ENCODE data around the gene RAB18. TPM values are rescaled to one million over a fixed set of nuclear protein-coding genes. Genes with fewer than 3 reads are reported as not detected.

The RAB18 gene
- total and polyA plus RNA-seq, 11 donors, result 28.4 to 145 (median 125) TPM

- no peak for TF ChIP-seq POLR2A (IDR thresholded peaks at IDR 0.05)
- no peak for TF ChIP-seq CTCF (IDR thresholded peaks at IDR 0.05)
- DNase-seq (no peak), ATAC-seq (no peak)
- WGBS, 4 donors, result 53 to 66% (median 60%) methylated on average over 5 of the region's 5 CpGs
- Histone ChIP-seq H3K4me3 (no peak overlapping the region), H3K27ac (no peak overlapping the region), H3K9me3 (no peaks in the 10 kb centered on the region), H3K4me1 (no peaks in the 10 kb centered on the region), H3K36me3 (no peaks in the 10 kb centered on the region), H3K27me3 (peaks cover 0 to 6% (median 0%) of the 10 kb centered on the region in 9 donors)
- intact Hi-C loops (cut with DNase I), result no loop called here
Measured at GRCh38 chr10:27470885-27471284, 33.2 kb upstream of the RAB18 start.

DNA sequence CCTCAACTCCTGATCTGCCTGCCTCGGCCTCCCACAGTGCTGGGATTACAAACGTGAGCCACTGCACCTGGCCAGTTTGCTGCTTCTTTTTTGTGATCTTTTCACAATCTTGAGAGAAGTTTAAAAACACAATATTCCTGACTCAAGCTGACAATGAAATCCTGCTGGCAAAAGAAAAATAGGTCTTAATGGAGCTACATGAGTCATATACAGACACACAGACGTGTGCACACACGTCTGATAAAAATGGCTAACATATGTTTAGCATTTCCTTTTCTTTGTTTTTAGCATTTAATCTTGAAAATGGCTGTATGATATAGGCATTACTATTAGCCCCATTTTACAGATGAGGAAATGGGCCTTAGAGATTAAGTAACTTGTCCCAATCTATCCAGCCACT is 29.4 kb upstream of the RAB18 start:
- Histone ChIP-seq H3K27ac (no peak overlapping the region), H3K4me1 (no peaks in the 10 kb centered on the region), H3K27me3 (peaks cover 0 to 9% (median 0%) of the 10 kb centered on the region in 9 donors), H3K4me3 (no peak overlapping the region), H3K36me3 (no peaks in the 10 kb centered on the region), H3K9me3 (peaks cover 0 to 8% (median 0%) of the 10 kb centered on the region in 12 donors)
- TF ChIP-seq CTCF (IDR thresholded peaks at IDR 0.05), result no peak
- TF ChIP-seq POLR2A (IDR thresholded peaks at IDR 0.05), result no peak
- DNase-seq, result no peak
- ATAC-seq, result no peak
- intact Hi-C loops (cut with DNase I), result no loop called here
- WGBS, 4 donors, result 64 to 69% (median 67%) methylated on average over 4 of the region's 4 CpGs

DNA sequence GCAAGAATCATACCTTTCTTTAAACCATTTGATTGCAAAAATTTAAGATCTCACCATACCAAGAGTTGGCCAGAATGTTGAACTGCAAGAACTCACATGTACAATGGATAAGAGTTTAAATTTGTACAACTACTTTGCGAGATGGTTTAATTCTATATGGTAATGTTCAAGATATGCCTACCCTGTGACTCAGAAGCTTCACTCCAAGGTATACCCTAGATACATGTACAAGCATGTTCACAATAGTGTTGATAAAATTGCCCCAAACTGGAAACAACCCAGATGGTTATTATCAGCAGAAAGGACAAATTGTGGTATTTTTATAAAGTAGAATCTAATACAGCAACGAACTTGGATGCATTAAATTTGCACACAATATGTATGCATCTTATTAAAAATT is 25.1 kb upstream of the RAB18 start:
- Histone ChIP-seq H3K27ac (no peak overlapping the region), H3K36me3 (no peaks in the 10 kb centered on the region), H3K27me3 (peaks cover 0 to 9% (median 0%) of the 10 kb centered on the region in 9 donors), H3K9me3 (peaks cover 0 to 8% (median 0%) of the 10 kb centered on the region in 12 donors), H3K4me3 (no peak overlapping the region), H3K4me1 (peaks cover 0 to 12% (median 0%) of the 10 kb centered on the region in 12 donors)
- WGBS, 4 donors, result 61 to 91% (median 87%) methylated on average over 2 of the region's 2 CpGs
- TF ChIP-seq CTCF (IDR thresholded peaks at IDR 0.05) (no peak), POLR2A (IDR thresholded peaks at IDR 0.05) (no peak)
- ATAC-seq (no peak), DNase-seq (no peak)
- intact Hi-C loops (cut with DNase I), result no loop called here

DNA sequence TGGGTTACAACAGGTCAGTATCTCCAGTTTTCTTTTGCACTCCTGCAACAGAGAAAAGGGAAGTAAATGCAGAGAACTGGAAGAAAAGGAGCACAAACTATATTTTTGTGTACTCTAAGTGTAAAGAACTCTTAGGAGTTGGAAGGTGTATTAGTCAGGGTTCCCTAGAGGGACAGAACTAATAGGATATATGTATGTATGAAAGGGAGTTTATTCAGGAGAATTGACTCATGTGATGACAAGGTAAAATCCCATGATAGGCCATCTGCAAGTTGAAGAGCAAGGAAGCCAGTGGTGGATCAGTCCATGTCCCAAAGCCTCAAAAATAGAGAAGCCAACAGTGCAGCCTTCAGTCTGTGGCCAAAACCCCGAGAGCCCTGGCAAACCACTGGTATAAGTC is 22.6 kb upstream of the RAB18 start:
- TF ChIP-seq CTCF (IDR thresholded peaks at IDR 0.05) (no peak), POLR2A (IDR thresholded peaks at IDR 0.05) (no peak)
- H3K27ac ChIP-seq, result peak overlapping the region in 1 of 12 donors; percentile 5
- ATAC-seq (no peak), DNase-seq (no peak)
- H3K36me3 ChIP-seq, result no peaks in the 10 kb centered on the region
- intact Hi-C loops (cut with DNase I), result no loop called here
- peaks cover 0 to 8% (median 0%) of the 10 kb centered on the region in 12 donors for H3K9me3 ChIP-seq
- H3K27me3 ChIP-seq, result peaks cover 0 to 14% (median 0%) of the 10 kb centered on the region in 9 donors
- H3K4me1 ChIP-seq, result peaks cover 0 to 12% (median 0%) of the 10 kb centered on the region in 12 donors
- no peak overlapping the region for H3K4me3 ChIP-seq
- WGBS, 4 donors, result 73 to 85% (median 78%) methylated on average over 1 of the region's 1 CpG
